Stomach (tissue), 9 donors: ENCODE measurements around the gene NRF1. TPM values are rescaled to one million over a fixed set of nuclear protein-coding genes. Genes with fewer than 3 reads are reported as not detected.
"Not testable (repeated sequence)": the region's sequence is repeated elsewhere in the genome, so short reads cannot be mapped to it uniquely, and the experiment has no call there.

Source experiments
- DNase-seq, 2 donors: peaks; one replicate each; pipeline versions ENCODE4 v3.0.0 to v3.0.0-alpha.2; 2013 to 2019
- H3K27ac ChIP-seq, 5 donors: fragments of 200-600 bp in 4 of 5; sonication (generic) in 4 of 5; one replicate each; pipeline ENCODE4 v1.5.1; 2013 to 2019; ENCODE audit warnings: mild to moderate bottlenecking in 1 of 5, moderate library complexity in 1 of 5
- H3K27me3 ChIP-seq, 3 donors: fragments of 200-600 bp; sonication (generic); one replicate each; pipeline ENCODE4 v1.5.1; 2017 to 2019; ENCODE audit warnings: mixed run types in 1 of 3
- H3K36me3 ChIP-seq, 4 donors: fragments of 200-600 bp; sonication (generic); 1 replicate in 3 of 4; 2 replicates in 1 of 4; pipeline ENCODE4 v1.5.1; 2016 to 2019
- H3K4me1 ChIP-seq, 4 donors: fragments of 200-600 bp; sonication (generic); one replicate each; pipeline ENCODE4 v1.5.1; 2016 to 2019
- H3K4me3 ChIP-seq, 4 donors: fragments of 200-600 bp; sonication (generic) in 3 of 4; one replicate each; pipeline ENCODE4 v1.5.1; 2016 to 2019; ENCODE audit warnings: mild to moderate bottlenecking in 1 of 4
- H3K9me3 ChIP-seq, 4 donors: fragments of 200-600 bp; sonication (generic); one replicate each; pipeline ENCODE4 v1.5.1; 2016 to 2019
- EP300 ChIP-seq: sonication (generic); formaldehyde crosslinking; IDR thresholded peaks from one replicate; pipeline ENCODE4 v1.6.1; 2017; ENCODE audit warnings: antibody characterized with exemption
- POLR2A ChIP-seq, 4 donors: fragments of 450-650 bp; IDR thresholded peaks; one replicate each; pipeline ENCODE4 v1.6.1; 2016; ENCODE audit warnings: antibody characterized with exemption in 4 of 4, control low read depth in 2 of 4, mild to moderate bottlenecking in 1 of 4, moderate library complexity in 1 of 4
- POLR2AphosphoS5 ChIP-seq, 3 donors: sonication (generic); formaldehyde crosslinking; IDR thresholded peaks; one replicate each; pipeline ENCODE4 v1.6.1; 2016; ENCODE audit warnings: antibody characterized with exemption in 3 of 3
- WGBS, 5 donors: extraction: QIAGEN DNeasy Blood & Tissue Kit in 3 of 5; methylation state at CpG; one replicate each; pipeline versions ENCODE4 v1.1.5 to v1.1.7; 2013 to 2018; 5-methylcytosine and 5-hydroxymethylcytosine counted together
- intact Hi-C: fragments of 100-400 bp; cut with DNase I; formaldehyde crosslinking; loops from one replicate; pipeline ENCODE4 v1.15.1; 2023; ENCODE audit warnings: low total_unique reads
- polyA plus RNA-seq, 3 donors: library from polyadenylated mRNA; stranded (reverse); fragments of 200-250 nt; gene quantifications; one replicate each; pipeline ENCODE4 v1.2.3, GENCODE V29; 2013
- total RNA-seq, 5 donors: library from RNA; depleted of rRNA; stranded (reverse); fragments of >200 nt; gene quantifications; one replicate each; pipeline versions ENCODE4 v1.1.0 to v1.2.3, GENCODE V29; 2014 to 2016
- TF ChIP-seq, protein P1 (sequence below), 7 experiments: fragments of 450-650 bp in 4 of 7; fragments of 200-600 bp in 3 of 7; sonication (generic) in 3 of 7; IDR thresholded peaks; one replicate each; pipeline ENCODE4 v1.5.1; 2016 to 2019; ENCODE audit warnings: antibody characterized with exemption in 7 of 7, control low read depth in 2 of 7, mild to moderate bottlenecking in 1 of 7
- donor health status: healthy with polysubstance abuse.
- donor health status: Bipolar disorder and iron deficiency.
- donor health status: healthy.

The NRF1 gene
- total and polyA plus RNA-seq, 8 donors: 3.2 to 58.3 (median 10.1) TPM

DNA sequence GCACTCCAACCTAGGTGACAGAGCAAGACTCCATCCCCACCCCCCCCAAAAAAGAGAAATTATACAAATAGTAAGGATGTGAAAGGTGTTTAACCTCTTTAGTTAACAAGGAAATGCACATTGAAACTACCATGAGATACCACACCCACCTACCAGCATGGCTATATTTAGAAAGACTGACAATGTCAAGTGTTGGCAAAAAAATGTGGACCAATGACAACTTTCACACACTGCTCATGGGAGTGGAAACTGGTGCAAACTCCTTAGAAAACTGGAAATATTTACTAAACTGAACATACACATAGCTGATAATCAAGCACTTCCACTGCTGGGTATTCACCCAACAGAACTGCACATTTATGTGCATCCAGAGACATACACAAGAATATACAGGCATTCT is 23.3 kb upstream of the NRF1 start:
- Histone ChIP-seq H3K27me3 (no peaks in the 10 kb centered on the region), H3K36me3 (no peaks in the 10 kb centered on the region), H3K27ac (no peak overlapping the region), H3K4me3 (no peak overlapping the region), H3K4me1 (no peaks in the 10 kb centered on the region), H3K9me3 (peaks cover 12 to 51% (median 36%) of the 10 kb centered on the region in 4 donors)
- TF ChIP-seq, protein P1, sequence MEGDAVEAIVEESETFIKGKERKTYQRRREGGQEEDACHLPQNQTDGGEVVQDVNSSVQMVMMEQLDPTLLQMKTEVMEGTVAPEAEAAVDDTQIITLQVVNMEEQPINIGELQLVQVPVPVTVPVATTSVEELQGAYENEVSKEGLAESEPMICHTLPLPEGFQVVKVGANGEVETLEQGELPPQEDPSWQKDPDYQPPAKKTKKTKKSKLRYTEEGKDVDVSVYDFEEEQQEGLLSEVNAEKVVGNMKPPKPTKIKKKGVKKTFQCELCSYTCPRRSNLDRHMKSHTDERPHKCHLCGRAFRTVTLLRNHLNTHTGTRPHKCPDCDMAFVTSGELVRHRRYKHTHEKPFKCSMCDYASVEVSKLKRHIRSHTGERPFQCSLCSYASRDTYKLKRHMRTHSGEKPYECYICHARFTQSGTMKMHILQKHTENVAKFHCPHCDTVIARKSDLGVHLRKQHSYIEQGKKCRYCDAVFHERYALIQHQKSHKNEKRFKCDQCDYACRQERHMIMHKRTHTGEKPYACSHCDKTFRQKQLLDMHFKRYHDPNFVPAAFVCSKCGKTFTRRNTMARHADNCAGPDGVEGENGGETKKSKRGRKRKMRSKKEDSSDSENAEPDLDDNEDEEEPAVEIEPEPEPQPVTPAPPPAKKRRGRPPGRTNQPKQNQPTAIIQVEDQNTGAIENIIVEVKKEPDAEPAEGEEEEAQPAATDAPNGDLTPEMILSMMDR (IDR thresholded peaks at IDR 0.05): no peak
- TF ChIP-seq EP300: no peak
- intact Hi-C loops: no loop called here
- DNase-seq: no peak

DNA sequence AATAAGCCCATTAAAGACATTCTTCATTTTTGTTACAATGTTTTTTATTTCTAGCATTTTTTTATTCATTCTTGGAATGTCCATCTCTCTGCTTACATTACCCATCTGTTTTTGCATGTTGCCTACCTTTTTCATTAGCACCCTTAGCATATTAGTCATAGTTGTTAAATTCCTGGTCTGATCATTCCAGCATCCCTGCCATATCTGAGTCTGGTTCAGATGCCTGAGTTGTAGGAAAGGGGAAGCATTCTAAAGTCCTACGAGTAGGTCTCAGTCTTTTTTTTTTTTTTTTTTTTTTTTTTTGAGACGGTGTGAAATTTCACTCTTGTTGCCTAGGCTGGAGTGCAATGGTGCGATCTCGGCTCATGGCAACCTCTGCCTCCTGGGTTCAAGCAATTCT is 19.7 kb upstream of the NRF1 start:
- H3K27me3 ChIP-seq: no peaks in the 10 kb centered on the region
- no peak overlapping the region for H3K27ac ChIP-seq
- peaks cover 3 to 15% (median 9%) of the 10 kb centered on the region in 4 donors for H3K9me3 ChIP-seq
- DNase-seq: no peak
- intact Hi-C loops: no loop called here
- no peaks in the 10 kb centered on the region for H3K4me1 ChIP-seq
- H3K4me3 ChIP-seq: no peak overlapping the region
- TF ChIP-seq POLR2A (IDR thresholded peaks at IDR 0.05) (no peak), EP300 (no peak), POLR2AphosphoS5 (IDR thresholded peaks at IDR 0.05) (no peak)
- TF ChIP-seq, protein P1 (IDR thresholded peaks at IDR 0.05): no peak
- 85 to 98% (median 94%) methylated on average over 4 of the region's 4 CpGs for WGBS, 5 donors
- no peaks in the 10 kb centered on the region for H3K36me3 ChIP-seq

DNA sequence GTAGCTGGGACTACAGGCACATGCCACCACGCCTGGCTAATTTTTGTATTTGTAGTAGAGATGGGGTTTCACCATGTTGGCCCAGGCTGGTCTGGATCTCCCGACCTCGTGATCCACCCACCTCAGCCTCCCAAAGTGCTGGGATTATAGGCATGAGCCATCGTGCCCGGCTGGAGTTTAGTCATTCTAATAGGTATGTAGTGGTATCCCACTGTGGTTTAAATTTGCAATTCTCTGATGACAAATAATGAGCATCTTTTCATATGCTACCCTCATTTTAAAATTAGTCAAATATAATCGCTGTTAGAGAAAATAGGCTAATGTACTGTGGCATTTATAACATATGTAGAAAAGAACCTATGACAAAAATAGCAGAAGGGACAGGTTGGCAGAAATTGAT is 15.1 kb upstream of the NRF1 start:
- intact Hi-C loops, H3K36me3 ChIP-seq, H3K4me3 ChIP-seq, H3K4me1 ChIP-seq, H3K9me3 ChIP-seq, H3K27ac ChIP-seq, DNase-seq, H3K27me3 ChIP-seq: not testable (repeated sequence)
- WGBS, 5 donors: 71 to 83% (median 78%) methylated on average over 6 of the region's 6 CpGs

DNA sequence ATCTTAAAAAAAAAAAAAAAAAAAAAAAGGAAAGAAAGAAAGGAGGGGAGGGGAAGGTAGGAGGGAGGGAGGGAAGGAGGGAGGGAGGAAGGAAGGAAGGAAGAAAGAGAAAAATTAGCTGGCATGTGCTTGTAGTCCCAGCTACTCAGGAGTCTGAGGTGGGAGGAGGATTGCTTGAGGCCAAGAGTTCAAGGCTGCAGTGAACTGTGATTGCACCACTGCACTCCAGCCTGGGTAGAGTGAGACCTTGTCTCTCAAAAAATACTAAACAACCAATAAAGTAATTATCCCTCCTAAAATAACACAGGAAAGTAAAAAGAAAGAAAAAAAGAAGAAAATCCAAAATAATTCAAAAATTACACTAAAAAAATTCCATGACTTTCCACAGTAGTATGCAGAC is 13.8 kb upstream of the NRF1 start:
- H3K4me3 ChIP-seq: no peak overlapping the region
- H3K27ac ChIP-seq: no peak overlapping the region
- no peak for DNase-seq
- H3K9me3 ChIP-seq: no peaks in the 10 kb centered on the region
- no peak for TF ChIP-seq POLR2AphosphoS5 (IDR thresholded peaks at IDR 0.05)
- TF ChIP-seq EP300: no peak
- TF ChIP-seq, protein P1 (IDR thresholded peaks at IDR 0.05): no peak
- TF ChIP-seq POLR2A (IDR thresholded peaks at IDR 0.05): no peak
- no peaks in the 10 kb centered on the region for H3K27me3 ChIP-seq
- H3K4me1 ChIP-seq: no peaks in the 10 kb centered on the region
- H3K36me3 ChIP-seq: no peaks in the 10 kb centered on the region
- intact Hi-C loops: no loop called here

DNA sequence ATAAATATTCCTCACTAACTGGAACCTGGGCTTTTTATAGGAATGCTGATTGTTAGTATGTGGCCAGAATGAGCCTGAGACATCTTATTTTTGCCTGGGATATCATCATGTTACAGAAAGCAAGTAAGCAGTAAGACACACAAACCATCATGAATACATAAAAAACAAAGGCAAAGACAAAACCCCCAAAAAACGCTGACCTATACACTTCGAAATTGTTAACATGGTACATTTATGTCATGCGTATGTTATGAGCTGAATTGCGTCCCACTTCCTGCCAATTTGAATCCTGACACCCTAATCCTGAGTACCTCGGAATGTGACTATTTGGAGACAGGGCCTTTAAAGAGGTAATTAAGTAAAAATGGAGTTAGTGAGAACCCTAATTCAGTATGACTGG is 12.3 kb upstream of the NRF1 start:
- intact Hi-C loops: no loop called here
- Histone ChIP-seq H3K4me3 (no peak overlapping the region), H3K27ac (no peak overlapping the region), H3K4me1 (no peaks in the 10 kb centered on the region), H3K27me3 (no peaks in the 10 kb centered on the region), H3K36me3 (no peaks in the 10 kb centered on the region), H3K9me3 (no peaks in the 10 kb centered on the region)
- TF ChIP-seq, protein P1 (IDR thresholded peaks at IDR 0.05): no peak
- TF ChIP-seq EP300 (no peak), POLR2A (IDR thresholded peaks at IDR 0.05) (no peak), POLR2AphosphoS5 (IDR thresholded peaks at IDR 0.05) (no peak)
- 88 to 94% (median 89%) methylated on average over 5 of the region's 5 CpGs for WGBS, 5 donors
- no peak for DNase-seq

DNA sequence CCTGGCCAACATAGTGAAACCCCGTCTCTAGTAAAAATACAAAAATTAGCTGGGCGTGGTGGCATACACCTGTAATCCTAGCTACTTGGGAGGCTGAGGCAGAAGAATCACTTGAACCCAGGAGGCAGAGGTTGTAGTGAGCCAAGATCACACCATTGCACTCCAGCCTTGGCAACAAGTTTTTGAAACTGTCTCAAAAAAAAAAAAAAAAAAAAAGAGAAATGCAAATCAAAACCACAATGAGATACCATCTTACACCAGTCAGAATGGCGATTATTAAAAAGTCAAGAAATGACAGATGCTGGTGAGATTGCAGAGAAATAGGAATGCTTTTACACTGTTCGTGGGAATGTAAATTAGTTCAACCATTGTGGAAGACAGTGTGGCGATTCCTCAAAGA is 7.9 kb upstream of the NRF1 start:
- intact Hi-C loops, H3K4me3 ChIP-seq, DNase-seq, H3K4me1 ChIP-seq, H3K27me3 ChIP-seq, H3K27ac ChIP-seq, H3K9me3 ChIP-seq, H3K36me3 ChIP-seq: not testable (repeated sequence)
- WGBS, 5 donors: 68 to 79% (median 71%) methylated on average over 5 of the region's 5 CpGs

DNA sequence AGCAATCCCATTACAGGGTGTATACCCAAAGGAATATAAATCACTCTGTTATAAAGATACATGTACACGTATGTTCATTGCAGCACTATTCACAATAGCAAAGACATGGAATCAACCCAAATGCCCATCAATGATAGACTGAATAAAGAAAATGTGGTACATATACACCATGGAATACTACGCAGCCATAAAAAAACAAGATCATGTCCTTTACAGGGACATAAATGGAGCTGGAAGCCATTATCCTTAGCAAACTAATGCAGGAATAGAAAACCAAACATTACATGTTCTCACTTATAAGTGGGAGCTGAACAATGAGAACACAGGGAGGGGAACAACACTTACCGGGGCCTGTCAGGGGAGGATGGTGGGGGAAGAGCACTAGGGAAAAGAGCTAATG is 7.5 kb upstream of the NRF1 start:
- H3K4me3 ChIP-seq, H3K36me3 ChIP-seq, H3K9me3 ChIP-seq, intact Hi-C loops, H3K4me1 ChIP-seq, H3K27ac ChIP-seq, DNase-seq, H3K27me3 ChIP-seq: not testable (repeated sequence)
- WGBS, 5 donors: 88 to 97% (median 93%) methylated on average over 3 of the region's 3 CpGs
